Mesenteric fat pad (tissue), 1 donor: ENCODE results near the gene IL18RAP. TPM values are rescaled to one million over a fixed set of nuclear protein-coding genes. Genes with fewer than 3 reads are reported as not detected.

Experiments
- DNase-seq: peaks from one replicate; pipeline ENCODE4 v3.0.0-alpha.2; 2020; ENCODE audit warnings: low spot score
- long read RNA-seq: library from polyadenylated mRNA; unstranded; transcript quantifications from one replicate; pipeline ENCODE4 v2.0.0, GENCODE V29; 2020
- total RNA-seq: library from RNA; stranded (reverse); fragmentation: NEBNext Ultra II Directional; extraction: Animal tissue kit (Norgen Biotek cat#: 25700); gene quantifications from one replicate; pipeline ENCODE4 v1.2.1, GENCODE V29; 2021
- donor health status: DM: yes; HTN: yes; CAD: no.

Gene IL18RAP
- 13.8 TPM for total RNA-seq
- long read RNA-seq, partial matches to known transcripts = 1 of 5 reads
- long read RNA-seq, other reads (novel, unspliced or antisense) = 4 of 5 reads

GRCh38 chr2:102422910-102423309 is at the start of gene IL18RAP:
IL18RAP (plus strand) TSS chr2:102423160; CDS start chr2:102423278, 118 bp downstream.
- no peak for DNase-seq

GRCh38 chr2:102376052-102376591 is 46.8 kb upstream of the IL18RAP start:
- no peak for DNase-seq

GRCh38 chr2:102383722-102384121 is 39.2 kb upstream of the IL18RAP start:
- no peak for DNase-seq

- no peak for DNase-seq
These were observed 37.4 kb upstream of the IL18RAP start for GRCh38 chr2:102385522-102385921.

- DNase-seq = no peak
These were observed 37.0 kb upstream of the IL18RAP start for GRCh38 chr2:102386004-102386403.

- DNase-seq = no peak
These were observed 36.0 kb upstream of the IL18RAP start for GRCh38 chr2:102386867-102387541.

GRCh38 chr2:102387763-102388546 is 35.0 kb upstream of the IL18RAP start:
- DNase-seq = no peak

- no peak for DNase-seq
These were observed 31.4 kb upstream of the IL18RAP start for GRCh38 chr2:102391565-102391964.

GRCh38 chr2:102392096-102392495 is 30.9 kb upstream of the IL18RAP start:
- DNase-seq = no peak

- DNase-seq = no peak
These were observed 30.0 kb upstream of the IL18RAP start for GRCh38 chr2:102392942-102393341.

GRCh38 chr2:102396012-102396411 is 26.9 kb upstream of the IL18RAP start:
- DNase-seq = no peak

GRCh38 chr2:102397209-102397608 is 25.8 kb upstream of the IL18RAP start:
- no peak for DNase-seq

GRCh38 chr2:102399499-102400141 is 23.3 kb upstream of the IL18RAP start:
- DNase-seq = no peak

GRCh38 chr2:102401456-102401855 is 21.5 kb upstream of the IL18RAP start:
- no peak for DNase-seq

- DNase-seq = no peak
These were observed 21.1 kb upstream of the IL18RAP start for GRCh38 chr2:102401865-102402264.

GRCh38 chr2:102410952-102411351 is 12.0 kb upstream of the IL18RAP start:
- no peak for DNase-seq

GRCh38 chr2:102412199-102412598 is 10.8 kb upstream of the IL18RAP start:
- no peak for DNase-seq

- DNase-seq = no peak
These were observed 5.0 kb upstream of the IL18RAP start for GRCh38 chr2:102417946-102418345.

- no peak for DNase-seq
These were observed 4.5 kb upstream of the IL18RAP start for GRCh38 chr2:102418421-102418961.

- no peak for DNase-seq
These were observed 2.7 kb upstream of the IL18RAP start for GRCh38 chr2:102420290-102420689.
